NCI-H2196 (cell line): Measurements from ENCODE around the gene MTERF4.

Source experiments
- DNase-seq: peaks from one replicate; lab custom pipeline; 2025; ENCODE audit not compliant: unreplicated experiment; lab: John Stamatoyannopoulos, UW

The MTERF4 gene

DNA sequence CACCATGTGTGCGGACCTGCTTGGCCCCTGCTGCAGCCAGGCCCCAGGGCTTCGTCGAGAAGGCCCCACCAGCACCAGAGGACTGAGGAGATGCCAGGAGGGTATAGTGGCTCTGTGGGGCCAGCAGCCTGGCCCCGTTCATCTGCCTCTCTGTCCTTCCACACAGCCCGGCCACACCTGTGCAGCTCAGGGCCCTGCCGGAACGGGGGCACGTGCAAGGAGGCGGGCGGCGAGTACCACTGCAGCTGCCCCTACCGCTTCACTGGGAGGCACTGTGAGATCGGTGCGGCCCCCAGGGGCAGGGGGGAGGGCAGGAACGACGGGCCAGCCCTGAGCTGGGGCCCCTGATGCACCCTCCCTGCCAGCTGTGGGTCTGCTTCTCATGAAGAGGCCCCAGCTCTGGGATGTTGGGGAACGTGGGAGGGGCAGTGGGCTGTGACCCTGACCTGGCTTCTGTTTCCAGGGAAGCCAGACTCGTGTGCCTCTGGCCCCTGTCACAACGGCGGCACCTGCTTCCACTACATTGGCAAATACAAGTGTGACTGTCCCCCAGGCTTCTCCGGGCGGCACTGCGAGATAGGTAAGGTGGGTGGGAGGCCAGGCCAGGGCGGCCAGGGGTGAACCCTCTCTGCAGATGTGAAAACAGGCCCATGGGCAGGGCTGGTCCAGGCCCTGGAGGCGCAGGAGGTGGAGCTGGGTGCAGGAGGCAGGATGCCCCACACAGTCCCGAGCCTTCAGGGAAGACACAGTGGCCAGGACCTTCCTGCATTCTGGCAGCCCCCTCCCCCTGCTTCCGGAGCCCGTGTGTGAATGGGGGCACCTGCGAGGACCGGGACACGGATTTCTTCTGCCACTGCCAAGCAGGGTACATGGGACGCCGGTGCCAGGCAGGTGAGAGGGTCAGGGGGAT lies 50.3 kb downstream of the MTERF4 start:
- DNase-seq, result no peak

DNA sequence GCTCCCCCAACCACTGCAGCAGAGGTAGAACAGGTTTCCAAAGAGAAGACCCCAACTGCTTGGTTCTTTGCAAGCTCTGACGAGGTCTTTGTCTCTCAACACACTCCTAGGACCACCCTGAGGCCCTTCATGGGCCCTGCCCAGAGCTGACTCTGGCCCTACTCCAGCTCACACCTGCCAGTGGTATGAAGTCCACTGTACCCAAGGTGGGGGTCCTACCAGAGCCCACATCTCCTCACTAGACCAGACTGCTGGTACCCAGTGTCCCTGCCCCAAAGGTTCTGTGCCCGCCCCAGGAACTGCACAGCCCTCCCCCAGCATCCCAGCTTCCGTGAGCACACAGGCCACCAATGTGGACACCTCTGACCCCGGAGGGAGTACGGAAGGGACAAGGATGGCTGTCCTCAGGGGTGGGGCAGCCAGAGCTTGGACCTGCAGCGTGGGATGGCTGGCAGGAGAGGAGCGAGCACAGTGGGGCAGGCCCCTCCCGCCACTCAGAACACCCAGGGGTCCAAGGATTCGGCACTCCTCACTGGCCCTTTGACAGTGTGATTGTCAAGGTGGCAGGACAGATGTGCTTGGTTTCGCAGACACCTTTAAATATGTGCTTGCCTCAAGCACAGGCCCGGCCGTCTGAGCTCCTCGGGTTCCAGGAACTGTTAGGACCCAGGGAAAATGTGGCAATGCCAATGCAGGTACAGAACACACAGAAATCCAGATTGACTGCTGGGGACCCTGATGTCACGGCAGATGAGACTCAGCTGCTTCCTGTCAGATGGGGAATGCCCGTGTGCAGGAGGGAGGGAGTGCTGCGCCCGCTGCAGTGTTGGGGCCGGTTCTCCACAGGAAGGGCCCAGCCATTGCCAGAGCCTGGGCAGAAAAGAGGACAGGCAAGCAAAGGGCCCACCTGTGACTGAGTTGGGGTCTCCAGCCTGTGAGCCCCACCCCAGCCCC lies 51.2 kb downstream of the MTERF4 start:
- DNase-seq, result no peak

DNA sequence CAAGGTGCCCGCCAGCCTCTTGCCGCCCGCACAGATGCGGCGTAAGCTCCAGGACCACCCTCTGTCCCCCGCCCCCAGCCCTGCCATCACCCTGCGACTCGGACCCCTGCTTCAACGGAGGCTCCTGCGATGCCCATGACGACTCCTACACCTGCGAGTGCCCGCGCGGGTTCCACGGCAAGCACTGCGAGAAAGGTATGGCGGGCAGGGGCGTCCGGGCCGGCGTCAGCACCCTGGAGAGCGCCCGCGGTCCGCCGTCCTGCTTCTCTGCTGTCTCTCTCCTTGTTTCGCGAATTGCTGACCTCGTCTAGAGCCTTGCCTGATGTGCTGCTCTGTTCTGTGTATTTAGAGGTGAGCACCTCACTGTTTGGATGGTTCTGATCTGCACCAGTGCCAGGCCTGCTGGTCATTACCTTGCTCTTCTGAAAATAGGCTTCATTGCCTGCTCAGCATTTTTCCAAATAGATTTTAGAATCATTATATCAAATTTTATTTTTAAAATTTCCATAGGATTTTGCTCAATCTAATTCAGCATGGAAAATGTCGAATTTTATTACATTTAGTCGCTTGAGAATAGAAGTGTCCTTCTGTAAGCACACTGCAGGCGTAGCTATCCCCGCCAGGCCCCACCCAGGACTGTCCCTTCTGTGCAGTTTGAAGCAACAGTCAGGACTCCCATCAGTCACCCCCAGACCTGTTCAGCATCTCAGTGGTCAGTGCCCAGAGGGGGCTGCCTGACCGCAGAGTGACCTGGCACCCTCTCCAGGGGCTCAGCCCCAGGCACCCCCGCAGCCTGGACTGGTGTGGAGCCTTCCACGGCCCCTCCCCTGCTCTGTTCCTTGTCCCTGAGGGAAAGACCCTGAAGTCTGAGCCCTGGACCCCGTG lies 52.1 kb downstream of the MTERF4 start:
- no peak for DNase-seq

DNA sequence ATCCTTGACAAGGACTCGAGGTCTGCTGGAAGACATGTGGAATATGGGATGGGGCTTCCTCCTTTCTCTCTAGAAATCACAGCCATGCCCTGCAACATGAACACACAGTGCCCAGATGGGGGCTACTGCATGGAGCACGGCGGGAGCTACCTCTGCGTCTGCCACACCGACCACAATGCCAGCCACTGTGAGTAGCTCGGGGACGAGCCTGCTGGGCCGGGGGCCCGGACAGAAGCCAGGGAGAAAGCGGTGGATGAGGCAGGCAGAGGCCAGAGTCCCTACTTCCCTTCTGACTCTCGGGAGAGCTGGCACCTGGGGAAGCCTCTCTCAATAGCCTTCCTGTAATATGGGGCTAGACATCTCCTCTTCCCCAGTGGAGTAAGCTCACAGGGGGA lies 53.1 kb downstream of the MTERF4 start:
- no peak for DNase-seq

DNA sequence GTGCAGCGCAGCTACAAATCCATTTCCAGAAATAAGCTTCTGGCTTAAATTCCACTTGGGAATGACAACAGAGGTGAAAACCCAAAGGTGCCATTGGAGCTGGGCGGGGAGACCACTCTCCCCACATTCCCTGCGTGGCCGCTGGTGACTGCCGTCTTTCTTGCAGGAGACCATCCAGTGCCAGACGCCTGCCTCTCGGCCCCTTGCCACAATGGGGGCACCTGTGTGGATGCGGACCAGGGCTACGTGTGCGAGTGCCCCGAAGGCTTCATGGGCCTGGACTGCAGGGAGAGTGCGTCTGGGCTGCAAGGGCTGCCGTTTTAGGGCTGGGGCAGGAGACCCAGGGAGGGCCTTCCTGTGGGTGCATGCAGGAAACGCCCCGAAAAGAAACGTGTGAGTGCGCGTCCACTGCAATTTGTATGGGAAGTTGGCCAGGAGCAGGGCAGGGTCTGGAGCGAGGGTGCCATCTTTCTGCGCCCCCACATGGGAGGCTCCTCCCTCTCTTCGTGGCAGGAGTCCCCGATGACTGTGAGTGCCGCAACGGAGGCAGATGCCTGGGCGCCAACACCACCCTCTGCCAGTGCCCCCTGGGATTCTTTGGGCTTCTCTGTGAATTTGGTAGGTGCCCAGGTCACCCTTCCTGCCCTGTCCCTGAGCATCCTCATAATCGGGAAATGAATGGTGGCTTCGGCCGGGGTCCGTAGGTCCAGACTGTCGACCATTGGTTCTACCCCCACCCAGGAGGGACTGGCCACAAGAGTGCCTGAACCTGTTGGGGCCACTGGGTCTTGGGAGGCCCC lies 53.7 kb downstream of the MTERF4 start:
- no peak for DNase-seq

DNA sequence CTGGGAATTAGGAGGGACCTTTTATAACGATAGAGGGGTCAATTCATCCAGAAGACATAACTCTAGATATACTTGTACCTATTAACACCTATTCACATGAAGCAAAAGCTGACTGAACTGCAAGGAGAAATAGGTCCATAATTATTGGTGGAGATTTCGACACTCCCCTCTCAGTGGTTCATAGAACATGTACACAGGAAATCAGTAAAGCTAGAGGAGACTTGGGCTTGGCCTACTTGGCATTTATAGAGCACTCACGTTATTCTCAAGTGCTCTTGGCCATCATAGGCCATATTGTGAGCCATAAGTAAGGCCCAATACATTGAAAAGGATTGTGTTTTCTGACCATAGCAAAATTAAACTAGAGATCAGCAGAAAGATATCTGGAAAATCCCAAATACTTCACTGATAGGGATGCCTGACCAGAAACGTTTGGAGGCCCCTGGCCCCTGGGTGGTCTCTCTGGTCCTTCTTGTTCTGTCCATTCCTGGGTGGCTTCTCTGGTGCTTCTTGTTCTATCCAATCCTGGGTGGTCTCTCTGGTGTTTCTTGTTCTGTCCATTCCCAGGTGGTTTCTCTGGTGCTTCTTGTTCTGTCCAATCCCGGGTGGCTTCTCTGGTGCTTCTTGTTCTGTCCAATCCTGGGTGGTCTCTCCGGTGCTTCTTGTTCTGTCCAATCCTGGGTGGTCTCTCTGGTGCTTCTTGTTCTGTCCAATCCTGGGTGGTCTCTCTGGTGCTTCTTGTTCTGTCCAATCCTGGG lies 54.7 kb downstream of the MTERF4 start:
- DNase-seq, result no peak
